PC-9 (cell line): Measurements from ENCODE around the gene HID1. TPM values are rescaled to one million over a fixed set of nuclear protein-coding genes. Genes with fewer than 3 reads are reported as not detected.

Source experiments
- BruUV-seq: library from RNA; stranded (reverse); fragments of 400-500 nt; replicated peaks from 2 replicates; lab custom pipeline; 2021; lab: Mats Ljungman, UMichigan
- CTCF ChIA-PET: fragments of 300-600 bp; sonication (Branson Sonifier 250); formaldehyde crosslinking; loops from one replicate; lab custom pipeline; 2022; ENCODE audit warnings: antibody characterized with exemption; lab: Charles Lee
- POLR2A ChIA-PET: fragments of 300-600 bp; sonication (Branson Sonifier 250); formaldehyde crosslinking; loops from one replicate; lab custom pipeline; 2022; ENCODE audit warnings: antibody characterized with exemption; ENCODE audit not compliant: unreplicated experiment; lab: Charles Lee
- DNase-seq, 2 experiments: peaks; one replicate each; pipeline versions ENCODE4 v3.0.0 to v3.0.0-alpha.2; 2015 to 2022; ENCODE audit warnings: mixed read lengths in 1 of 2
- H2AFZ ChIP-seq: fragments of 200-600 bp; sonication (generic); 2 replicates; pipeline ENCODE4 v1.8.1; 2017; ENCODE audit warnings: antibody characterized with exemption
- H3F3A ChIP-seq: fragments of 200-600 bp; sonication (generic); 2 replicates; pipeline ENCODE4 v1.8.1; 2017; ENCODE audit warnings: antibody characterized with exemption, mild to moderate bottlenecking, low read depth; ENCODE audit not compliant: insufficient read depth
- H3K27ac ChIP-seq: fragments of 200-600 bp; sonication (generic); 2 replicates; pipeline ENCODE4 v1.6.1; 2016; ENCODE audit warnings: mixed run types
- H3K27me3 ChIP-seq: fragments of 200-600 bp; sonication (generic); 2 replicates; pipeline ENCODE4 v1.6.1; 2016; ENCODE audit warnings: low read depth, mixed run types; ENCODE audit not compliant: insufficient read depth
- H3K36me3 ChIP-seq: fragments of 200-600 bp; sonication (generic); 2 replicates; pipeline ENCODE4 v1.6.1; 2016; ENCODE audit warnings: low read depth, mixed run types
- H3K4me1 ChIP-seq: fragments of 200-600 bp; sonication (generic); replicated peaks from 2 replicates; pipeline ENCODE4 v1.6.1; 2016; ENCODE audit warnings: mixed run types; ENCODE audit not compliant: insufficient read depth
- H3K4me2 ChIP-seq: fragments of 200-600 bp; sonication (generic); 2 replicates; pipeline ENCODE4 v1.6.1; 2017; ENCODE audit warnings: mixed run types
- H3K4me3 ChIP-seq: fragments of 200-600 bp; sonication (generic); 2 replicates; pipeline ENCODE4 v1.6.1; 2016; ENCODE audit warnings: mixed run types
- H3K79me2 ChIP-seq: fragments of 200-600 bp; sonication (generic); 2 replicates; pipeline ENCODE4 v1.6.1; 2017; ENCODE audit warnings: low read depth, mixed run types
- H3K9me2 ChIP-seq: fragments of 200-600 bp; sonication (generic); 2 replicates; pipeline ENCODE4 v1.8.1; 2017; ENCODE audit warnings: mild to moderate bottlenecking; ENCODE audit not compliant: insufficient read depth
- H3K9me3 ChIP-seq: fragments of 200-600 bp; sonication (generic); 2 replicates; pipeline ENCODE4 v1.8.1; 2016; ENCODE audit warnings: low read depth; ENCODE audit not compliant: insufficient read depth
- H4K20me1 ChIP-seq: fragments of 200-600 bp; sonication (generic); 2 replicates; pipeline ENCODE4 v1.8.1; 2017; ENCODE audit not compliant: insufficient read depth
- CTCF ChIP-seq: fragments of 200-600 bp; sonication (generic); conservative IDR thresholded peaks from 2 replicates; pipeline ENCODE4 v1.6.1; 2017; ENCODE audit warnings: mixed run types, antibody characterized with exemption, mild to moderate bottlenecking, moderate library complexity
- EZH2 ChIP-seq: fragments of 200-600 bp; sonication (generic); IDR thresholded peaks from 2 replicates; pipeline ENCODE4 v1.8.0; 2017; ENCODE audit warnings: antibody characterized with exemption, low read depth
- intact Hi-C: fragments of 100-400 bp; cut with micrococcal nuclease; formaldehyde crosslinking; loops from one replicate; pipeline ENCODE4 v1.10.0; 2022; ENCODE audit not compliant: unreplicated experiment
- total RNA-seq: library from RNA; stranded (reverse); gene quantifications from 2 replicates; pipeline ENCODE4 v1.2.3, GENCODE V29; 2021

HID1 gene
- total RNA-seq, 1 experiment from 2014 or later: 32.1 TPM

GRCh38 chr17:75019710-75020109 lies 47.2 kb upstream of the HID1 start:
- intact Hi-C loops: no loop called here
- POLR2A ChIA-PET: no interaction called here
- H3K9me3 ChIP-seq: no peaks in the 10 kb centered on the region

GRCh38 chr17:75019146-75019545 lies 46.6 kb upstream of the HID1 start:
- TF ChIP-seq CTCF (no peak), EZH2 (no peak)
- 0 out of 2 replicates have a peak, but pooled peaks cover 10% of the 10 kb centered on the region for H3F3A ChIP-seq
- POLR2A ChIA-PET: no interaction called here
- no peaks in the 10 kb centered on the region for H4K20me1 ChIP-seq
- intact Hi-C loops: no loop called here
- H3K27ac ChIP-seq: no peak overlapping the region
- DNase-seq: no peak
- peaks cover 24% of the 10 kb centered on the region; the same call in 1 of the 2 replicates for H3K36me3 ChIP-seq
- H2AFZ ChIP-seq: no peak overlapping the region
- 0 out of 2 replicates have a peak, but pooled peaks cover 6% of the 10 kb centered on the region for H3K4me1 ChIP-seq
- H3K9me2 ChIP-seq: no peaks in the 10 kb centered on the region
- no peaks in the 10 kb centered on the region for H3K27me3 ChIP-seq
- no peak overlapping the region for H3K4me3 ChIP-seq
- peaks cover 15% of the 10 kb centered on the region for H3K79me2 ChIP-seq
- BruUV-seq: no TSS peak
- no peak overlapping the region for H3K4me2 ChIP-seq
- no peaks in the 10 kb centered on the region for H3K9me3 ChIP-seq
- CTCF ChIA-PET: no interaction called here

More at GRCh38 chr17:75019710-75020109, 47.2 kb upstream of the HID1 start:
- Histone ChIP-seq H2AFZ (no peak overlapping the region), H3K36me3 (peaks cover 28% of the 10 kb centered on the region; the same call in 1 of the 2 replicates), H4K20me1 (no peaks in the 10 kb centered on the region), H3F3A (0 out of 2 replicates have a peak, but pooled peaks cover 10% of the 10 kb centered on the region), H3K4me2 (no peak overlapping the region), H3K27me3 (no peaks in the 10 kb centered on the region), H3K4me1 (0 out of 2 replicates have a peak, but pooled peaks cover 6% of the 10 kb centered on the region), H3K9me2 (no peaks in the 10 kb centered on the region), H3K79me2 (peaks cover 10% of the 10 kb centered on the region), H3K4me3 (no peak overlapping the region), H3K27ac (no peak overlapping the region)
- TF ChIP-seq CTCF (no peak), EZH2 (no peak)
- CTCF ChIA-PET: no interaction called here
- DNase-seq: no peak
- BruUV-seq: no TSS peak

- Histone ChIP-seq H2AFZ (peak overlapping the region; percentile 85), H4K20me1 (no peaks in the 10 kb centered on the region), H3K4me2 (peak overlapping the region; percentile 98), H3K4me3 (peak overlapping the region; percentile 90), H3K79me2 (peaks cover 31% of the 10 kb centered on the region), H3K27ac (peak overlapping the region; percentile 43; the same call in 1 of the 2 replicates), H3K36me3 (no peaks in the 10 kb centered on the region), H3K4me1 (peaks cover 31% of the 10 kb centered on the region), H3K9me2 (no peaks in the 10 kb centered on the region), H3F3A (peaks cover 31% of the 10 kb centered on the region), H3K9me3 (no peaks in the 10 kb centered on the region), H3K27me3 (no peaks in the 10 kb centered on the region)
- POLR2A ChIA-PET: interaction anchor here (0.6 to 1.6 kb wide), 4 partner anchors 21 to 183 kb away, joined by 3 to 5 read pairs (median 4); partner anchors contain the start of gene CDR2L
- CTCF ChIA-PET: interaction anchor here (0.6 to 1.7 kb wide), 5 partner anchors 22 to 403 kb away, joined by 3 to 9 read pairs (median 7); no protein-coding TSS in a partner anchor
- TF ChIP-seq CTCF: no peak
- no peak for TF ChIP-seq EZH2
- intact Hi-C loops: loop anchor here (1.0 to 2.0 kb wide), 2 partner anchors 21 to 52 kb away; no protein-coding TSS in a partner anchor
- DNase-seq: no peak
- TSS peak; percentile 57 for BruUV-seq
Observed at GRCh38 chr17:75013092-75013559, 40.6 kb upstream of the HID1 start.
